Measurements from ENCODE around the gene GRIA1.

GRIA1 gene

GRCh38 chr5:153752890-153753289 is 262.4 kb downstream of the GRIA1 start:
- no peak overlapping the region for H3K4me3 ChIP-seq (replicated peaks; ENCODE audit: low read depth, low read length)
- no peak for TF ChIP-seq CTCF (IDR thresholded peaks at IDR 0.05; ENCODE audit: low read length, missing control alignments)
- DNase-seq (ENCODE audit: low read depth): peak; percentile 12

- DNase-seq (ENCODE audit: low read depth): no peak
- no peak for TF ChIP-seq CTCF (IDR thresholded peaks at IDR 0.05; ENCODE audit: low read length, missing control alignments)
These were observed 263.4 kb downstream of the GRIA1 start for GRCh38 chr5:153753645-153754432.

GRCh38 chr5:153755913-153756500 is 265.5 kb downstream of the GRIA1 start:
- no peak overlapping the region for H3K4me3 ChIP-seq (replicated peaks; ENCODE audit: low read depth, low read length)
- no peak for DNase-seq (ENCODE audit: low read depth)
- no peak for TF ChIP-seq CTCF (IDR thresholded peaks at IDR 0.05; ENCODE audit: low read length, missing control alignments)

More at GRCh38 chr5:153753645-153754432, 263.4 kb downstream of the GRIA1 start:
- no peak overlapping the region for H3K4me3 ChIP-seq (replicated peaks; ENCODE audit: low read depth, low read length)

GRCh38 chr5:153756540-153756939 is 266.1 kb downstream of the GRIA1 start:
- TF ChIP-seq CTCF (IDR thresholded peaks at IDR 0.05; ENCODE audit: low read length, missing control alignments): peak; percentile 16
- DNase-seq (ENCODE audit: low read depth): peak; percentile 12
- no peak overlapping the region for H3K4me3 ChIP-seq (replicated peaks; ENCODE audit: low read depth, low read length)

- DNase-seq (ENCODE audit: low read depth): no peak
- H3K4me3 ChIP-seq (replicated peaks; ENCODE audit: low read depth, low read length): no peak overlapping the region
- no peak for TF ChIP-seq CTCF (IDR thresholded peaks at IDR 0.05; ENCODE audit: low read length, missing control alignments)
These were observed 275.5 kb downstream of the GRIA1 start for GRCh38 chr5:153765987-153766386.

- TF ChIP-seq CTCF (IDR thresholded peaks at IDR 0.05; ENCODE audit: low read length, missing control alignments): no peak
- H3K4me3 ChIP-seq (replicated peaks; ENCODE audit: low read depth, low read length): no peak overlapping the region
- no peak for DNase-seq (ENCODE audit: low read depth)
These were observed 277.0 kb downstream of the GRIA1 start for GRCh38 chr5:153767221-153768188.

Measured in fibroblast of pulmonary artery (primary cell).